Lower lobe of right lung (tissue), 2 donors: ENCODE data around the gene CDADC1. TPM values are rescaled to one million over a fixed set of nuclear protein-coding genes. Genes with fewer than 3 reads are reported as not detected.
A peak's percentile ranks its signal among the peaks of the same experiment; 100 is the strongest.

Experiments
- ATAC-seq, 2 donors: fragments of 200-7000 bp; cut with Tn5 transposase; one replicate each; pipeline ENCODE4 v1.9.1; 2020 to 2022; ENCODE audit warnings: mild to moderate bottlenecking in 2 of 2, moderate library complexity in 2 of 2
- DNase-seq: peaks from one replicate; pipeline ENCODE4 v3.0.0-alpha.2; 2020
- H3K27ac ChIP-seq: fragments of 200-600 bp; one replicate; pipeline ENCODE4 v1.8.0; 2022
- H3K27me3 ChIP-seq: fragments of 200-600 bp; one replicate; pipeline ENCODE4 v1.8.0; 2022; ENCODE audit warnings: low read depth
- H3K36me3 ChIP-seq: fragments of 200-600 bp; one replicate; pipeline ENCODE4 v1.8.0; 2022; ENCODE audit warnings: mild to moderate bottlenecking
- H3K4me1 ChIP-seq: fragments of 200-600 bp; one replicate; pipeline ENCODE4 v1.8.0; 2022
- H3K4me3 ChIP-seq: fragments of 200-600 bp; one replicate; pipeline ENCODE4 v1.8.0; 2022; ENCODE audit warnings: mild to moderate bottlenecking
- H3K9me3 ChIP-seq: fragments of 200-600 bp; one replicate; pipeline ENCODE4 v1.8.0; 2022
- CTCF ChIP-seq: fragments of 200-600 bp; IDR thresholded peaks from one replicate; pipeline ENCODE4 v1.8.0; 2022; ENCODE audit warnings: antibody characterized with exemption, mild to moderate bottlenecking
- intact Hi-C: fragments of 100-400 bp; cut with DNase I; formaldehyde crosslinking; loops from one replicate; pipeline ENCODE4 v1.11.0; 2022
- total RNA-seq: library from RNA; stranded (reverse); fragmentation: NEBNext Ultra II Directional; extraction: Animal tissue kit (Norgen Biotek cat#: 25700); gene quantifications from one replicate; pipeline ENCODE4 v1.2.1, GENCODE V29; 2021
- donor health status: DM: no; HTN: yes; CAD: no; lungs with severe emphysema.

CDADC1 gene
- total RNA-seq, 1 donor from 2014 or later, result 7.9 TPM

DNA sequence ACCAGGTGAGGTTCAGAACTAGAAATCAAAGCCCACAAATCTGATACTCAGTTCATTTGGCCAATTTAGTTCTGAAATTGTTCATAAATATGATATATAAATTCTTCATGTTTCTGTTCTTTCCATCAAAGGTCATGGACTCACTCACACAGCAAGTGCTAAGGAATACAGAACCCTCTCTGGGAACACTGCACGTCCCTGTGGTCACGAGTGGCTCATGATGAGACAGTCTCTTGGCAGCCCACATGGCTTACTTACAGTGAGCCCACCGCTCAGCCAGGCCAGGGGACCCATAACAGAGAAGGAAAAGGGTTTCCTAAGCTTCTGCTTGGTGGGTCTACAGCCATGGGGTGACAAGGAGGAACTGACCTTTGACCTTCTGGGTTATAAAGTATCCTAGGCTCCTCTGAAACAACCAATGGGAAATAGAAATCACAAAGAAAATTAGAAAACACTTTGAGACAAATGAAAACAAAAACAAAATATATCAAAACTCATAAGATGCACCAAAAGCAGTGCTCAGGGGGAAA is 67.4 kb downstream of the CDADC1 start:
- Histone ChIP-seq H3K9me3 (no peaks in the 10 kb centered on the region), H3K27ac (peak overlapping the region; percentile 15), H3K27me3 (no peaks in the 10 kb centered on the region), H3K36me3 (peaks cover 4% of the 10 kb centered on the region), H3K4me1 (peaks cover 17% of the 10 kb centered on the region), H3K4me3 (no peak overlapping the region)
- ATAC-seq, result no peak
- no peak for DNase-seq
- TF ChIP-seq CTCF, result no peak
- intact Hi-C loops, result no loop called here

DNA sequence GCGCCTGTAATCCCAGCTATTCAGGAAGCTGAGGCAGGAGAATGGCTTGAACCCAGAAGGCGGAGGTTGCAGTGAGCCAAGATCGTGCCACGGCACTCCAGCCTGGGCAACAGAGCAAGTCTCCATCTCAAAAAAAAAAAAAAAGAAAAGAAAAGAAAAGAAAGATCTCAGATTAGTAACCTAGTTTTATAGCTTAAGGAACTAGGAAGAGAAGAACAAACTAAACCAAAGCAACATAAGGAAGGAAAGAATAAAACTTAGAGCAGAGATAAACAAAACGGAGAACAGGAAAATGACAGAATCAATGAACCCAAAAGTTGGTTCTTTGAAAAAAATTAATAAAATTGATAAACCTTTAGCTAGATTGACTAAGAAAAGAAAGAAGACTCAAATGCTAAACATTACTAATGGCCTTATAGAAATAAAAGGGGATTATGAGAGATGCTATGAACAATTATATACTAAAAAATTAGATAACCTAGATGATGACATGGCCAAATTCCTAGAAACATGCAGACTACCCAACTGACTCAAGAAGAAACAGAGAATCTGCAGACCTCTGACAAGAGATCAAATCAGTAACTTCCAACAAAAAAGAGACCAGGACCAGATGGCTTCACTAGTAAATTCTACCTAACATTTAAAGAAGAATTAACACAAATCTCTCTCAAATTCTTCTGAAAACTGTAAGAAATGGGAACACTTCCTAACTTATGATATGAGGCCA is 68.2 kb downstream of the CDADC1 start:
- TF ChIP-seq CTCF, result no peak

DNA sequence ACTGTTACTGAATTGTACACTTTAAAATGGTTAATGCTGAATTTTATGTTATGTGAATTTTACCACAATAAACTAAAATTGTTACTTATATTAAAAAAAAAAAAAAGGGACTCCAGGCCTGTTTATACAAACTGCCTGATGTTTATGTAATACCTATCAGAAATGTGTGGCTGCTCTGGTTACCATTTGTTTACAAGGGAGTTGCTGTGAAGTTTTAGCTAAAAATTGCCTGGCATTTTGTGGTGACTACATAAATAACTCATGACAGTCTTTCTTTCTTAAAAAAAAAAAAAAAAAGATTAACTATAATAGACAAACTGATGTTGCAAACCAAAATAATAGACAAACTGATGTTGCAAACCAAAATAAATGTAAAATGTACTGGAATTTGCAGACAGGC is 71.8 kb downstream of the CDADC1 start:
- intact Hi-C loops, result no loop called here
- TF ChIP-seq CTCF, result no peak
- Histone ChIP-seq H3K27me3 (no peaks in the 10 kb centered on the region), H3K27ac (no peak overlapping the region), H3K9me3 (no peaks in the 10 kb centered on the region), H3K36me3 (no peaks in the 10 kb centered on the region), H3K4me1 (peaks cover 5% of the 10 kb centered on the region), H3K4me3 (no peak overlapping the region)
- DNase-seq, result no peak
- no peak for ATAC-seq

More for the DNA sequence above, 68.2 kb downstream of the CDADC1 start:
- Histone ChIP-seq H3K4me1 (peaks cover 17% of the 10 kb centered on the region), H3K4me3 (no peak overlapping the region), H3K27ac (no peak overlapping the region), H3K9me3 (no peaks in the 10 kb centered on the region), H3K36me3 (no peaks in the 10 kb centered on the region), H3K27me3 (no peaks in the 10 kb centered on the region)
- ATAC-seq, result no peak
- intact Hi-C loops, result no loop called here
- DNase-seq, result no peak

DNA sequence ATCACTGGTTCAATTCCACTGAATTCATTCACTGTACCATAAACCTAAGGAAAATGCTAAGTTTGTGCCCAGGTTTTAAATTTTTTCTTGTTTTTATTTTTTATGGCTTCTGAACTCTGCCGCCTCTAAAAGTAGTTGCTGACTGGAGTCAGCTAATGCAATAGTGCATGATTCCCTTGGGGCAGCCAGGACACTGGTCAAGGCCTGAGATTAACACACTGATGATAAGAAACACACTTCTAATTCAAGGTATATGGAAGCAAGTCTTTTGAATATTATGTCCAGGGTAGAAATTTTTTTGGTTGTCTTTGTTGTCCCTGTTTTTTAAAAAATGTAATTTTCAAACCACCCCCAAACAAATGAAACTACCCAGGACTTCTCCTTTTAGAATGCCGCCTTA is 72.2 kb downstream of the CDADC1 start:
- no peak for ATAC-seq
- no peak for TF ChIP-seq CTCF

DNA sequence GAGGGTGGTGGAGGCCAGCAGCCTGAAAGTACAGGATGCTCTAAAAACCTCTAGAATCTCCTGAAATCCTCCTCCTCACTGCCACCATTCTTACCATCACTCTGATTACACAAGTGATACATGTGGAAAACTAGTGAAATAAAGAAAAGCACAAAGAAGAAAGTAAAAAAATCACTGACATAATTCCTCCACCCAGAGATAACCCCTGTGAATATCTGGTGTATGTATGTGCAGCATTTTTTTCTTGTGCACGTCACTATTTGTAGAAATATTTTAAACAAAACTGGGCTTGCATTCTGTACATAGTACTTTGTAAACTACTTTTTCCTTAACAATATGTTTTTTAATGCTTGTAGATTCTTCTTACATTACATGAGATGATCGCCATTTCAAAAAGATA is 73.2 kb downstream of the CDADC1 start:
- DNase-seq, result no peak
- no peak for TF ChIP-seq CTCF
- no peaks in the 10 kb centered on the region for H3K4me1 ChIP-seq
- no peaks in the 10 kb centered on the region for H3K36me3 ChIP-seq
- intact Hi-C loops, result no loop called here
- no peak overlapping the region for H3K4me3 ChIP-seq
- no peak overlapping the region for H3K27ac ChIP-seq
- H3K9me3 ChIP-seq, result no peaks in the 10 kb centered on the region
- no peaks in the 10 kb centered on the region for H3K27me3 ChIP-seq
- no peak for ATAC-seq

More for the DNA sequence above, 72.2 kb downstream of the CDADC1 start:
- H3K9me3 ChIP-seq, result no peaks in the 10 kb centered on the region
- H3K36me3 ChIP-seq, result no peaks in the 10 kb centered on the region
- no peak overlapping the region for H3K4me3 ChIP-seq
- no peak for DNase-seq
- intact Hi-C loops, result no loop called here
- H3K27ac ChIP-seq, result no peak overlapping the region
- H3K27me3 ChIP-seq, result no peaks in the 10 kb centered on the region
- H3K4me1 ChIP-seq, result peaks cover under 1% of the 10 kb centered on the region
